ENCODE data around the gene GALK2. TPM values are rescaled to one million over a fixed set of nuclear protein-coding genes. Genes with fewer than 3 reads are reported as not detected.

The GALK2 gene
- total RNA-seq, 3 donors from 2014 or later, result 26.2 to 69.5 (median 64.1) TPM

GRCh38 chr15:49372366-49372765 is 202.3 kb downstream of the GALK2 start:
- no peaks in the 10 kb centered on the region for H3K9me3 ChIP-seq
- no peaks in the 10 kb centered on the region for H3K36me3 ChIP-seq
- no peaks in the 10 kb centered on the region for H3K4me1 ChIP-seq
- H3K27ac ChIP-seq, result no peak overlapping the region
- TF ChIP-seq POLR2A (IDR thresholded peaks at IDR 0.05), result no peak
- TF ChIP-seq CTCF (IDR thresholded peaks at IDR 0.05), result no peak
- no peak for TF ChIP-seq POLR2AphosphoS5 (IDR thresholded peaks at IDR 0.05)
- no peaks in the 10 kb centered on the region for H3K27me3 ChIP-seq
- no peak overlapping the region for H3K4me3 ChIP-seq
- intact Hi-C loops (cut with DNase I; ENCODE audit: low total_unique reads), result no loop called here
- no peak for DNase-seq (ENCODE audit: low spot score in 2 of 2)

- Histone ChIP-seq H3K4me3 (no peak overlapping the region), H3K4me1 (no peaks in the 10 kb centered on the region), H3K36me3 (no peaks in the 10 kb centered on the region), H3K9me3 (no peaks in the 10 kb centered on the region), H3K27ac (no peak overlapping the region), H3K27me3 (no peaks in the 10 kb centered on the region)
- TF ChIP-seq CTCF (IDR thresholded peaks at IDR 0.05) (no peak), POLR2A (IDR thresholded peaks at IDR 0.05) (no peak), POLR2AphosphoS5 (IDR thresholded peaks at IDR 0.05) (no peak)
- intact Hi-C loops (cut with DNase I; ENCODE audit: low total_unique reads), result no loop called here
- no peak for DNase-seq (ENCODE audit: low spot score in 2 of 2)
Observed at GRCh38 chr15:49379996-49380395, 209.9 kb downstream of the GALK2 start.

- Histone ChIP-seq H3K36me3 (no peaks in the 10 kb centered on the region), H3K27ac (no peak overlapping the region)
- no peak for DNase-seq (ENCODE audit: low spot score in 2 of 2)
Observed at GRCh38 chr15:49380912-49381311, 210.9 kb downstream of the GALK2 start.

More at GRCh38 chr15:49380912-49381311, 210.9 kb downstream of the GALK2 start:
- Histone ChIP-seq H3K4me3 (no peak overlapping the region), H3K9me3 (no peaks in the 10 kb centered on the region), H3K27me3 (no peaks in the 10 kb centered on the region), H3K4me1 (no peaks in the 10 kb centered on the region)
- intact Hi-C loops (cut with DNase I; ENCODE audit: low total_unique reads), result no loop called here
- TF ChIP-seq POLR2AphosphoS5 (IDR thresholded peaks at IDR 0.05) (no peak), POLR2A (IDR thresholded peaks at IDR 0.05) (no peak), CTCF (IDR thresholded peaks at IDR 0.05) (no peak)

Other genes with a start within 250 kb of the GALK2 start
- 1 to 10 TPM in 2 of 3 donors, under 1 TPM in 1; 0.16 to 4.0 (median 1.3) TPM for gene SHC4, start 206.3 kb upstream of the GALK2 start, total RNA-seq
- 10 to 100 TPM; 49.2 to 70.6 (median 62.3) TPM for gene SECISBP2L, start 123.8 kb upstream of the GALK2 start, total RNA-seq
- 10 to 100 TPM; 59.3 to 96.8 (median 75.5) TPM for gene COPS2, start 14.6 kb upstream of the GALK2 start, total RNA-seq

Measured in breast epithelium (tissue), 4 donors.